Measurements from ENCODE around the gene PDILT. TPM values are rescaled to one million over a fixed set of nuclear protein-coding genes. Genes with fewer than 3 reads are reported as not detected.

Gene PDILT
- total and polyA plus RNA-seq, 2 donors (not counting 3 experiments of a cell fraction or from before 2014, with no cell fraction given): not detected

- Histone ChIP-seq H3K9me3 (replicated peaks; ENCODE audit: control insufficient read depth, insufficient read depth, low read length) (no peaks in the 10 kb centered on the region), H3K27me3 (ENCODE audit: control insufficient read depth in 2 of 2, insufficient read depth in 2 of 2, low read length in 2 of 2) (no peaks in the 10 kb centered on the region), H3K4me1 (ENCODE audit: control insufficient read depth, extremely low read depth, insufficient read depth, low read length) (no peaks in the 10 kb centered on the region), H3K4me2 (ENCODE audit: insufficient read depth, low read length) (no peak overlapping the region), H3K9ac (replicated peaks; ENCODE audit: extremely low read depth, insufficient read depth, low read length) (no peak overlapping the region), H3K4me3 (replicated peaks in 1 of 3; ENCODE audit: insufficient read depth in 1 of 3, low read depth in 1 of 3, low read length in 3 of 3) (no peak overlapping the region), H2AFZ (ENCODE audit: low read depth, low read length) (no peak overlapping the region), H3K79me2 (ENCODE audit: control insufficient read depth, insufficient read depth, low read length) (no peaks in the 10 kb centered on the region), H3K27ac (ENCODE audit: insufficient read depth, low read depth, low read length) (no peak overlapping the region), H3K36me3 (ENCODE audit: control insufficient read depth in 2 of 2, extremely low read depth in 1 of 2, insufficient read depth in 2 of 2, low read length in 2 of 2) (no peaks in the 10 kb centered on the region), H3K9me1 (replicated peaks; ENCODE audit: control insufficient read depth, extremely low read depth, insufficient read depth, low read length) (no peaks in the 10 kb centered on the region), H4K20me1 (replicated peaks; ENCODE audit: control insufficient read depth, extremely low read depth, insufficient read depth, low read length) (no peaks in the 10 kb centered on the region)
- FAIRE-seq: no peak
- TF ChIP-seq CTCF (IDR thresholded peaks at IDR 0.05; ENCODE audit: extremely low read depth in 1 of 2, insufficient read depth in 1 of 2, low read depth in 1 of 2, low read length in 2 of 2) (no peak), POLR2A (IDR thresholded peaks at IDR 0.05; ENCODE audit: low read depth, low read length) (no peak)
- no peak for DNase-seq (ENCODE audit: low read depth, low spot score)
- POLR2A ChIA-PET: no interaction called here
- CTCF ChIA-PET: no interaction called here
- BruUV-seq (replicated peaks): no TSS peak
- dilution Hi-C loops (cut with MboI; ENCODE audit: extremely low pct_ligation_motif_present, low sequenced_read_pairs): no loop called here
- intact Hi-C loops (cut with micrococcal nuclease): no loop called here
These were observed 56.7 kb downstream of the PDILT start for GRCh38 chr16:20347666-20348364.

GRCh38 chr16:20344611-20345010 is 59.9 kb downstream of the PDILT start:
- Histone ChIP-seq H3K79me2 (ENCODE audit: control insufficient read depth, insufficient read depth, low read length) (no peaks in the 10 kb centered on the region), H3K27me3 (ENCODE audit: control insufficient read depth in 2 of 2, insufficient read depth in 2 of 2, low read length in 2 of 2) (no peaks in the 10 kb centered on the region), H2AFZ (ENCODE audit: low read depth, low read length) (no peak overlapping the region), H3K9ac (replicated peaks; ENCODE audit: extremely low read depth, insufficient read depth, low read length) (no peak overlapping the region), H3K4me2 (ENCODE audit: insufficient read depth, low read length) (no peak overlapping the region), H3K36me3 (ENCODE audit: control insufficient read depth in 2 of 2, extremely low read depth in 1 of 2, insufficient read depth in 2 of 2, low read length in 2 of 2) (no peaks in the 10 kb centered on the region), H3K9me3 (replicated peaks; ENCODE audit: control insufficient read depth, insufficient read depth, low read length) (no peaks in the 10 kb centered on the region), H3K4me3 (replicated peaks in 1 of 3; ENCODE audit: insufficient read depth in 1 of 3, low read depth in 1 of 3, low read length in 3 of 3) (no peak overlapping the region), H4K20me1 (replicated peaks; ENCODE audit: control insufficient read depth, extremely low read depth, insufficient read depth, low read length) (no peaks in the 10 kb centered on the region), H3K9me1 (replicated peaks; ENCODE audit: control insufficient read depth, extremely low read depth, insufficient read depth, low read length) (no peaks in the 10 kb centered on the region), H3K27ac (ENCODE audit: insufficient read depth, low read depth, low read length) (no peak overlapping the region), H3K4me1 (ENCODE audit: control insufficient read depth, extremely low read depth, insufficient read depth, low read length) (no peaks in the 10 kb centered on the region)
- DNase-seq (ENCODE audit: low read depth, low spot score): no peak
- dilution Hi-C loops (cut with MboI; ENCODE audit: extremely low pct_ligation_motif_present, low sequenced_read_pairs) (no loop called here), intact Hi-C loops (cut with micrococcal nuclease) (no loop called here)
- POLR2A ChIA-PET: no interaction called here
- BruUV-seq (replicated peaks): no TSS peak
- FAIRE-seq: no peak
- TF ChIP-seq MAX (IDR thresholded peaks at IDR 0.05; ENCODE audit: insufficient read depth, insufficient read length) (no peak), MYC (IDR thresholded peaks at IDR 0.05; ENCODE audit: low read depth, low read length) (no peak)
- CTCF ChIA-PET: no interaction called here

Measured in endothelial cell of umbilical vein (primary cell).